H1 (cell line): ENCODE results near the gene FGF23. TPM values are rescaled to one million over a fixed set of nuclear protein-coding genes. Genes with fewer than 3 reads are reported as not detected.

Experiments used
- CTCF ChIA-PET: fragments of 300-600 bp; sonication (Branson Sonifier 250); formaldehyde crosslinking; loops from one replicate; lab custom pipeline; 2021; ENCODE audit not compliant: partially characterized antibody; lab: Charles Lee
- POLR2A ChIA-PET: fragments of 300-600 bp; sonication (Branson Sonifier 250); formaldehyde crosslinking; loops from one replicate; lab custom pipeline; 2021; ENCODE audit warnings: inconsistent platforms; ENCODE audit not compliant: partially characterized antibody; lab: Charles Lee
- DNase-seq, 2 experiments: peaks; one replicate each; pipeline versions ENCODE4 v3.0.0 to v3.0.0-alpha.2; 2010 to 2022; ENCODE audit warnings: low spot score in 2 of 2, low read depth in 1 of 2, mixed read lengths in 1 of 2
- FAIRE-seq: peaks from 2 replicates; lab custom pipeline; 2011; peaks lifted over from hg19 to GRCh38; lab: Jason Lieb, UNC
- H2AFZ ChIP-seq: 2 replicates; pipeline ENCODE4 v1.8.1; 2012; ENCODE audit warnings: low read length, inconsistent platforms
- H2AK5ac ChIP-seq: 2 replicates; pipeline ENCODE4 v1.6.1; 2013; ENCODE audit warnings: low read depth, low read length
- H2BK120ac ChIP-seq: replicated peaks from 2 replicates; pipeline ENCODE3; 2013; ENCODE audit warnings: low read depth, low read length, inconsistent platforms
- H2BK12ac ChIP-seq: 2 replicates; pipeline ENCODE4 v1.6.1; 2013; ENCODE audit warnings: low read depth, low read length
- H2BK15ac ChIP-seq: 2 replicates; pipeline ENCODE4 v1.6.1; 2013; ENCODE audit warnings: low read length
- H2BK20ac ChIP-seq: 2 replicates; pipeline ENCODE4 v1.6.1; 2013; ENCODE audit warnings: low read length
- H2BK5ac ChIP-seq: 2 replicates; pipeline ENCODE4 v1.6.1; 2013; ENCODE audit warnings: low read depth, low read length
- H3K14ac ChIP-seq: 2 replicates; pipeline ENCODE4 v1.6.1; 2013; ENCODE audit warnings: inconsistent platforms; ENCODE audit not compliant: insufficient read length
- H3K18ac ChIP-seq: 2 replicates; pipeline ENCODE4 v1.6.1; 2013; ENCODE audit warnings: low read length; ENCODE audit errors: extremely low read depth
- H3K23ac ChIP-seq: 2 replicates; pipeline ENCODE4 v1.6.1; 2013; ENCODE audit warnings: inconsistent platforms; ENCODE audit not compliant: insufficient read length
- H3K23me2 ChIP-seq: 2 replicates; pipeline ENCODE4 v1.6.1; 2013; ENCODE audit warnings: low read depth, low read length
- H3K27ac ChIP-seq: 2 replicates; pipeline ENCODE4 v1.6.1; 2011; ENCODE audit warnings: low read depth, low read length, inconsistent platforms
- H3K27me3 ChIP-seq, 4 experiments: replicated peaks in 1 of 4; 1 replicate in 1 of 4; 2 replicates in 3 of 4; pipeline versions ENCODE4 v1.6.1 to v1.8.1; 2011 to 2013; ENCODE audit warnings: low read length in 3 of 4, mild to moderate bottlenecking in 3 of 4, inconsistent platforms in 2 of 4, mixed read lengths in 2 of 4, moderate library complexity in 1 of 4; ENCODE audit not compliant: control insufficient read depth in 3 of 4, insufficient read depth in 3 of 4; ENCODE audit errors: extremely low read depth in 1 of 4
- H3K36me3 ChIP-seq, 4 experiments: 2 replicates each; pipeline versions ENCODE4 v1.6.1 to v1.8.1; 2011 to 2013; ENCODE audit warnings: mild to moderate bottlenecking in 4 of 4, low read length in 3 of 4, moderate library complexity in 2 of 4, control low read depth in 1 of 4, inconsistent platforms in 1 of 4; ENCODE audit not compliant: insufficient read depth in 4 of 4, control insufficient read depth in 2 of 4
- H3K4ac ChIP-seq: replicated peaks from 2 replicates; pipeline ENCODE3; 2013; ENCODE audit warnings: low read length, low read depth, mixed read lengths, inconsistent platforms; ENCODE audit not compliant: insufficient read length
- H3K4me1 ChIP-seq, 4 experiments: replicated peaks in 1 of 4; 1 replicate in 1 of 4; 2 replicates in 3 of 4; pipeline versions ENCODE4 v1.6.1 to v1.8.1; 2011 to 2013; ENCODE audit warnings: low read length in 3 of 4, inconsistent platforms in 2 of 4, mixed read lengths in 1 of 4; ENCODE audit not compliant: insufficient read depth in 4 of 4, control insufficient read depth in 3 of 4
- H3K4me2 ChIP-seq, 2 experiments: 2 replicates each; pipeline versions ENCODE4 v1.6.1 to v1.8.1; 2011 to 2013; ENCODE audit warnings: low read depth in 2 of 2, low read length in 2 of 2, control low read depth in 1 of 2, inconsistent platforms in 1 of 2, mild to moderate bottlenecking in 1 of 2; ENCODE audit not compliant: insufficient read depth in 1 of 2
- H3K4me3 ChIP-seq, 4 experiments: fragments of 200-600, 300-600 bp in 1 of 4; sonication (generic), shearing (Covaris generic), sonication (Bioruptor Twin) in 1 of 4; 2 replicates each; pipeline versions ENCODE4 v1.5.1 to v1.8.1; 2011 to 2016; ENCODE audit warnings: low read length in 4 of 4, low read depth in 3 of 4, control low read depth in 2 of 4, inconsistent platforms in 2 of 4, mild to moderate bottlenecking in 2 of 4, mixed read lengths in 1 of 4, moderate library complexity in 1 of 4; ENCODE audit not compliant: insufficient read depth in 2 of 4; ENCODE audit errors: extremely low read depth in 1 of 4
- H3K56ac ChIP-seq: replicated peaks from 2 replicates; pipeline ENCODE3; 2013; ENCODE audit warnings: low read depth, mild to moderate bottlenecking, mixed read lengths, low read length, inconsistent platforms; ENCODE audit not compliant: insufficient read length
- H3K79me1 ChIP-seq: 2 replicates; pipeline ENCODE4 v1.6.1; 2013; ENCODE audit warnings: low read depth, low read length, control low read depth
- H3K79me2 ChIP-seq, 2 experiments: 2 replicates each; pipeline versions ENCODE4 v1.6.1 to v1.8.1; 2012 to 2013; ENCODE audit warnings: low read length in 2 of 2, mild to moderate bottlenecking in 2 of 2, inconsistent platforms in 1 of 2; ENCODE audit not compliant: insufficient read depth in 2 of 2, control insufficient read depth in 1 of 2
- H3K9ac ChIP-seq, 4 experiments: replicated peaks in 1 of 4; 1 replicate in 1 of 4; 2 replicates in 3 of 4; pipeline versions ENCODE4 v1.6.1 to v1.8.1; 2011 to 2013; ENCODE audit warnings: low read depth in 3 of 4, low read length in 3 of 4, control low read depth in 2 of 4, mild to moderate bottlenecking in 2 of 4, moderate library complexity in 2 of 4, inconsistent platforms in 1 of 4; ENCODE audit errors: extremely low read depth in 1 of 4
- H3K9me3 ChIP-seq, 2 experiments: 2 replicates each; pipeline versions ENCODE4 v1.6.1 to v1.8.1; 2012 to 2013; ENCODE audit warnings: mild to moderate bottlenecking in 2 of 2, moderate library complexity in 2 of 2, control low read depth in 1 of 2, inconsistent platforms in 1 of 2, low read depth in 1 of 2, low read length in 1 of 2, mixed read lengths in 1 of 2; ENCODE audit not compliant: insufficient read depth in 2 of 2
- H4K20me1 ChIP-seq, 2 experiments: replicated peaks in 1 of 2; 2 replicates each; pipeline versions ENCODE3 to v1.8.1; 2011 to 2013; ENCODE audit warnings: inconsistent platforms in 2 of 2, low read length in 2 of 2, mild to moderate bottlenecking in 1 of 2; ENCODE audit not compliant: insufficient read depth in 2 of 2, control insufficient read depth in 1 of 2
- H4K5ac ChIP-seq: 2 replicates; pipeline ENCODE4 v1.6.1; 2013; ENCODE audit warnings: low read length, low read depth, mixed read lengths, inconsistent platforms; ENCODE audit not compliant: insufficient read length
- H4K8ac ChIP-seq: 2 replicates; pipeline ENCODE4 v1.8.0; 2013; ENCODE audit warnings: mild to moderate bottlenecking, moderate library complexity, low read length, inconsistent platforms; ENCODE audit not compliant: insufficient read depth; ENCODE audit errors: extremely low read depth
- H4K91ac ChIP-seq: replicated peaks from 2 replicates; pipeline ENCODE3; 2013; ENCODE audit warnings: low read length, mixed read lengths, inconsistent platforms; ENCODE audit not compliant: insufficient read length
- BACH1 ChIP-seq: IDR thresholded peaks from 2 replicates; pipeline ENCODE4 v1.6.1; 2012; ENCODE audit warnings: low read length, improper control_type of control experiment
- CEBPB ChIP-seq: IDR thresholded peaks from 2 replicates; pipeline ENCODE4 v1.6.1; 2012; ENCODE audit warnings: low read depth, low read length
- EP300 ChIP-seq, 2 experiments: IDR thresholded peaks; 1 replicate in 1 of 2; 2 replicates in 1 of 2; pipeline ENCODE4 v1.6.1; 2011 to 2012; ENCODE audit warnings: low read depth in 2 of 2, low read length in 2 of 2, mild to moderate bottlenecking in 2 of 2, borderline replicate concordance in 1 of 2, inconsistent platforms in 1 of 2, moderate library complexity in 1 of 2
- FOSL1 ChIP-seq: IDR thresholded peaks from 2 replicates; pipeline ENCODE4 v1.6.1; 2011; ENCODE audit warnings: mild to moderate bottlenecking, low read depth, low read length, moderate library complexity; ENCODE audit not compliant: insufficient read depth
- JUN ChIP-seq: IDR thresholded peaks from 2 replicates; pipeline ENCODE4 v1.6.1; 2011; ENCODE audit warnings: low read depth, mild to moderate bottlenecking, improper control_type of control experiment, low read length
- MAFK ChIP-seq: IDR thresholded peaks from 2 replicates; pipeline ENCODE4 v1.6.1; 2012; ENCODE audit warnings: low read depth, mild to moderate bottlenecking, improper control_type of control experiment, low read length
- PHF8 ChIP-seq: fragments of 200-600 bp; sonication (generic); conservative IDR thresholded peaks from 2 replicates; pipeline ENCODE4 v1.7.1; 2012; ENCODE audit warnings: low read depth, mild to moderate bottlenecking, inconsistent platforms, low read length, moderate library complexity
- SIN3A ChIP-seq, 2 experiments: IDR thresholded peaks in 1 of 2; conservative IDR thresholded peaks in 1 of 2; 2 replicates each; pipeline ENCODE4 v1.6.1; 2011 to 2012; ENCODE audit warnings: low read length in 2 of 2, improper control_type of control experiment in 1 of 2, low read depth in 1 of 2, mild to moderate bottlenecking in 1 of 2
- SP1 ChIP-seq: IDR thresholded peaks from 2 replicates; pipeline ENCODE4 v1.6.1; 2011; ENCODE audit warnings: low read depth, low read length
- SP4 ChIP-seq: IDR thresholded peaks from 2 replicates; pipeline ENCODE4 v1.6.1; 2012; ENCODE audit warnings: low read length, inconsistent platforms
- SRF ChIP-seq: IDR thresholded peaks from 2 replicates; pipeline ENCODE4 v1.6.1; 2011; ENCODE audit warnings: mild to moderate bottlenecking, low read depth, low read length, moderate library complexity
- TAF7 ChIP-seq: optimal IDR thresholded peaks from 2 replicates; pipeline ENCODE3; 2011; ENCODE audit warnings: low read depth, mild to moderate bottlenecking, inconsistent platforms, low read length, moderate library complexity, borderline replicate concordance
- TEAD4 ChIP-seq: IDR thresholded peaks from 2 replicates; pipeline ENCODE4 v1.6.1; 2012; ENCODE audit warnings: low read depth, low read length, inconsistent platforms, mixed read lengths
- WGBS, 2 experiments: shearing (Covaris generic) in 1 of 2; methylation state at CpG; one replicate each; pipeline versions ENCODE4 v1.1.6 to v1.1.7; 2013 to 2015; ENCODE audit warnings: low lambda C conversion rate in 2 of 2, mixed read lengths in 2 of 2, inconsistent platforms in 1 of 2, low coverage in 1 of 2, missing lambda C conversion rate in 1 of 2; ENCODE audit not compliant: insufficient replicate concordance in 2 of 2, insufficient coverage in 1 of 2, insufficient read length in 1 of 2; ENCODE audit errors: extremely low coverage in 1 of 2, missing lambda C conversion rate in 1 of 2; 5-methylcytosine and 5-hydroxymethylcytosine counted together
- polyA plus RNA-seq, 7 experiments: library from polyadenylated mRNA; depleted of rRNA in 3 of 7; stranded (reverse) in 5 of 7; unstranded in 2 of 7; fragments of >200 nt in 5 of 7; fragments of 200-250 nt in 2 of 7; gene quantifications; 1 replicate in 5 of 7; 2 replicates in 1 of 7; 4 replicates in 1 of 7; pipeline versions ENCODE4 v1.2.1 to v1.2.3, GENCODE V29; 2011 to 2013; ENCODE audit warnings: missing spikeins in 2 of 7, mixed read lengths in 2 of 7
- total RNA-seq: library from RNA; stranded (reverse); fragmentation: NEBNext Ultra II Directional; extraction: Animal tissue kit (Norgen Biotek cat#: 25700); gene quantifications from 2 replicates; pipeline ENCODE4 v1.2.1, GENCODE V29; 2021
- TF ChIP-seq, protein P1 (sequence below): IDR thresholded peaks from 2 replicates; pipeline ENCODE4 v1.6.1; 2011; ENCODE audit warnings: low read length, improper control_type of control experiment

Gene FGF23
- total and polyA plus RNA-seq, 2 of the 8 experiments (the other 6 are each of a cell fraction or from before 2014, with no cell fraction given): 0.35 to 0.67 TPM

GRCh38 chr12:4388032-4388431, 8.5 kb upstream of the FGF23 start:
- Histone ChIP-seq H3K14ac (no peak overlapping the region), H2AFZ (no peak overlapping the region), H4K91ac (no peak overlapping the region), H3K56ac (no peak overlapping the region), H3K4me2 (no peak overlapping the region), H2BK12ac (no peak overlapping the region), H4K20me1 (no peaks in the 10 kb centered on the region), H3K4me1 (peaks cover 0 to 3% (median 0%) of the 10 kb centered on the region in 4 experiments; a peak in 2 of 7 replicates), H2AK5ac (no peak overlapping the region), H4K5ac (no peak overlapping the region), H3K4ac (no peak overlapping the region), H3K23ac (no peak overlapping the region), H3K79me1 (no peaks in the 10 kb centered on the region), H3K36me3 (no peaks in the 10 kb centered on the region), H3K27me3 (no peaks in the 10 kb centered on the region), H3K79me2 (no peaks in the 10 kb centered on the region), H3K9ac (no peak overlapping the region), H3K27ac (no peak overlapping the region), H2BK20ac (no peak overlapping the region), H3K9me3 (no peaks in the 10 kb centered on the region), H2BK120ac (no peak overlapping the region), H2BK5ac (no peak overlapping the region), H3K4me3 (no peak overlapping the region), H2BK15ac (no peak overlapping the region), H3K18ac (no peak overlapping the region), H4K8ac (no peak overlapping the region), H3K23me2 (no peaks in the 10 kb centered on the region)
- WGBS, 2 experiments: 100% methylated on average over 1 of the region's 1 CpG; no CpG with 5 or more reads in 1 of the 2 experiments
- FAIRE-seq (no peak), DNase-seq (no peak)
- ChIA-PET CTCF (interaction anchor here (1.5 to 1.6 kb wide), 2 partner anchors 17 to 139 kb away, joined by 5 read pairs; no protein-coding TSS in a partner anchor), POLR2A (no interaction called here)
- TF ChIP-seq SIN3A (conservative IDR thresholded peaks at IDR 0.05 in 1 of 2, IDR thresholded peaks at IDR 0.05 in 1 of 2; ENCODE audit: low read depth in 1 of 2, low read length in 2 of 2) (no peak), BACH1 (no peak), SP4 (no peak), JUN (no peak), FOSL1 (no peak), SP1 (no peak), EP300 (IDR thresholded peaks at IDR 0.05; ENCODE audit: borderline replicate concordance in 1 of 2, low read depth in 2 of 2, low read length in 2 of 2) (no peak), MAFK (no peak), SRF (no peak), CEBPB (no peak), TEAD4 (no peak), PHF8 (no peak), TAF7 (no peak)
- TF ChIP-seq, protein P1, sequence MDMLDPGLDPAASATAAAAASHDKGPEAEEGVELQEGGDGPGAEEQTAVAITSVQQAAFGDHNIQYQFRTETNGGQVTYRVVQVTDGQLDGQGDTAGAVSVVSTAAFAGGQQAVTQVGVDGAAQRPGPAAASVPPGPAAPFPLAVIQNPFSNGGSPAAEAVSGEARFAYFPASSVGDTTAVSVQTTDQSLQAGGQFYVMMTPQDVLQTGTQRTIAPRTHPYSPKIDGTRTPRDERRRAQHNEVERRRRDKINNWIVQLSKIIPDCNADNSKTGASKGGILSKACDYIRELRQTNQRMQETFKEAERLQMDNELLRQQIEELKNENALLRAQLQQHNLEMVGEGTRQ: no peak
